OCI-M1 (cell line): Measurements from ENCODE around the gene NPC1.
"Not testable (repeated sequence)": the region's sequence is repeated elsewhere in the genome, so short reads cannot be mapped to it uniquely, and the experiment has no call there.

Experiments
- DNase-seq: peaks from one replicate; lab custom pipeline; 2025; lab: John Stamatoyannopoulos, UW

NPC1 gene

GRCh38 chr18:23586249-23587196 lies at the start of gene NPC1:
TSS of gene NPC1 (minus strand) at chr18:23586506. CDS start at chr18:23586343, 163 bp downstream.
- peak; percentile 96 for DNase-seq

DNA sequence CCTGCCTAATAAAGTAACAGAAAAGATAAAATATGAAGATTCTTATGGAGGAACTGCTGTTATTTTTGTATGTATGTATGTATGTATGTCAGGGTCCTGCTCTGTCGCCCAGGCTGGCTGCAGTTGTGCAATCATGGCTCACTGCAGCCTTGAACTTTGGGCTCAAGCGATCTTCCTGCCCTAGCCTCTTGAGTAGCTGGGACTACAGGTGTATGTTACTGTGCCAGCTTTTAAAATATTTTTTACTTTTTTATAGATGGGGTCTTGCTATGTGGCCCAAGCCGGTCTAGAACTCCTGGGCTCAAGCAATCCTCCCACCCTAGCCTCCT lies 49.7 kb upstream of the NPC1 start:
- no peak for DNase-seq

DNA sequence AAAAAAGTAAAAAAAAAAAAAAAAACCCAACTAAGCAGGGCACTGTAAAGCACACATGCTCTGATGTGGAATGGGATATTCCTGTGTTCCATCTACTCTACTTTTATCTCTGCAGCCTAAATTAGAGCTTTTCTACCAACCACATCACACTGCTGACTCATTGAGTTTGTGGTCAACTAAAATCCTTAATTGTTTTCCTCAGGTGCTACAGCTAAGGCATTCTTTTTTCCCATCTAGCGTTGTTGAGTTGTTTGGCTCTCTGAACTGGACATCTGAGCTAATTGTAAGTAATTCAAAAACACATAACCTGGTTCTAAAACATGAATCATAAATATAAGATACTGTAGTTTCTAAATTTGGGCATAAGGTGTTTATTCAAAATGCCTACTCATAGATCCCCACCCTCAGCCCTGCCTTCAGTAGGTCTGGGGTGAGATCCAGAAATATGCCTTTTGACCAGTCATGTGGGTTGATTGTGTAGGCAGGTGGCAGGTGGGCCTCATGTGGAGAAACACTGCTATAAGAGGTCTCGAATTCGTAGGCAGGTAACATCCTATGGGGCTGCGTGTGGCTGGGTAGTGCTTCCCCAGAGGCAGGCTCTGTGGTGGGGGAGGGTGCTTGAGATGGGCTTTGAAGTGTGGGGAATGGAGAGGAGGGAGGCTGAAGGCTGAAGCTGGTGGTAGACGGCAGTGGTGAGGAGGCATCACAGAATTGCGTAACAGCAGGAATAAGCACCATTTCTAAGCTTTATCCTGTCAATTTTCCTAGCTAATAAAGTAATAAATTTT lies 49.2 kb upstream of the NPC1 start:
- DNase-seq, result peak; percentile 36

GRCh38 chr18:23634692-23635091 lies 48.4 kb upstream of the NPC1 start:
- peak; percentile 41 for DNase-seq

- no peak for DNase-seq
Observed at GRCh38 chr18:23632615-23633014, 46.3 kb upstream of the NPC1 start.

- DNase-seq, result no peak
Observed at GRCh38 chr18:23631746-23632145, 45.4 kb upstream of the NPC1 start.

- no peak for DNase-seq
Observed at GRCh38 chr18:23631312-23631711, 45.0 kb upstream of the NPC1 start.

DNA sequence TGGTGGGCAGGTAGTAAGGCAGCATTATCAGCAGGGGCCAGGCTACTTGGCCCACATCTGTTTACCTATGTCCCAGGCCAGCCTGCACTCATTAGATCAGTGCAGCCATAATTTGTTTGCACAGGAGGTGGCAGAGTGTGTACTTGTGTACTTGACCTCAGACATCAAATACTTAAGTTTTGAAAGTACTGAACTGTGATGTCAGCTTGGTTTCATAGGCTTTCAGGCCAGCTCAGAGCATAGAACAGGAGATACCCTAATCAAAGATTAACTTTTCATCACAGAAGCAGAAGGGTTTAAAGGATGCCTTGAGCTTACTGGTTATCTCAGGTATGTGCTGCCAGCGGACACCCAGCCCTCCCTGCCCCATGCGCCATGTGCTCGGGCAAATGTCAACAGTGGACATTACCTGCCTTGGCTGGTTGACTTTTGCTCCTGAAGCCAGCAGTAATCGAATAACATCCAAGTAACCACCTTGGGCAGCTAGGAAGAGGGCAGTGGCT lies 43.2 kb upstream of the NPC1 start:
- DNase-seq, result no peak

DNA sequence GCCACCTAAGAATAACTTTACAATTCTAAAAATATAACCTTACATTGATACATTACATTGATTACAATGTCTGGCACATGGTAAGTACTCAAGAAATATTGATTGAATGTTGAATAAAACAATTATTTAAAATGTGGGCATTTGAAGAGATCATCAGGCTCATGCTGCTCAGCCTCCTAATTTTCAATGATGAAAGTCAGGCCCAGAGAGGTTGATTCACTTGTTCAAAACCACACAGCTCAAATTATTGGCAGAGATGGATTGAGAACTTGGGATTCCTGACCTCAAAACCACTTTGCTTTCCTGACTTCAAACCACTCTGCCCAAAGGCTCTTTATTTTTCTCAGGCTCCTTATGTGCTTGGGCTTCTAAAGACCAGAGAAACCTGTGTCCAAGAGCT lies 41.7 kb upstream of the NPC1 start:
- no peak for DNase-seq

- DNase-seq, result peak; percentile 66
Observed at GRCh38 chr18:23627321-23627720, 41.0 kb upstream of the NPC1 start.

DNA sequence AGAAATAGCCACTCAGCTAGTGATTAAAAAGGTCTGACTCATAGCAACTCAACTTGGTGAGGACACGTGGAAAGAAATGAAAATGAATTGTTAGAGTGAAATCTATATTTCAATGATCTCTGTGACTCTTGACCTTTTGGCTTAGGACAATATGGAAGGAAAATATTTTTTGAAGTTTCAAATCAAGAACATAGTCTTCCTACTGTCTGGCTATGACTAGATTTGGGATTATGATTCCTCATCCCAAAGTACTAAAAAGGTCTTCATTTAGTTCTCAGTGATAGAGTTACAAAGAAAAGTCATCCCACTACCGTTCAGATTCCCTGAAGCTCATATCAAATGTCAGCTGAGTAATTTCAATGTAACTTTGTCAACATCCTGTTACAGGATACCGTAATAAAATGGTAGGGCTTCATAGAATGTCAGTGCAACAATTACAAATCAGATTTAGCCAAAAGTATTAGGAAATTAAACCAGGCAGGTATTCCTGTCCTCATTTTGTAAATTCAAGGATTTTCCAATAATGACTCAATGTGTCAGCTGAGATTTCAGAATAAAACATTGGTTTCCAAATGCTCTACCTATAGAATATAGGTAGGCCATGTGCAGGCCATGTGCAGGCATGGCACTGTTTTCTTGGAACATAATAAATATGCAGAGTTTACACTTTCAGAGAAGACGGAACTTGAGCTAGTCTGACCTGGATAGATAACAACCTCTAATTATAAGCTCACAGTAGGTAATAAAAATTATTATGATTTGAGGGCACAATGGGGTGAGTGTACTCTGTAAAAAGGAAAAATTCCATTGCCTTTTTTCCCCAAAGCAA lies 40.4 kb upstream of the NPC1 start:
- DNase-seq, result peak; percentile 53

DNA sequence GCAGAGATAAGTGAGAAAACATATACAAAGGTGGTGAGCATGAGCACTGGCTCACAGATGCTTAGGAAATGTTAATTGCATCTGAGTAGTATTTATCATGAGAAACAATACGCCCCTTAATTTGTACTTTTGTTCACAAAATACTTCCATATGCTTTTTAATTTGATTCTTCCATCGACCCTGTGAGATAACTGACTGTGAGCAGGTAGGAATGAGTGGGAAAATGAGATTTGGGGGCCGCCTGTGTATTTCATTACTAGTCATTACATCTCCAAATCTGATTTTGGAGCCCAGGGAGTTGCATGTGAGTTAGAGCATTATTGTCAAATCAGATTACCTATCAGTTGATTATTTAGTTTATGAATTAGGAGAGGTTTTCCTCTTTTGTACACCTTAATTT lies 36.7 kb upstream of the NPC1 start:
- no peak for DNase-seq

- DNase-seq, result no peak
Observed at GRCh38 chr18:23619388-23619881, 33.1 kb upstream of the NPC1 start.

GRCh38 chr18:23618862-23619387 lies 32.6 kb upstream of the NPC1 start:
- DNase-seq, result no peak

DNA sequence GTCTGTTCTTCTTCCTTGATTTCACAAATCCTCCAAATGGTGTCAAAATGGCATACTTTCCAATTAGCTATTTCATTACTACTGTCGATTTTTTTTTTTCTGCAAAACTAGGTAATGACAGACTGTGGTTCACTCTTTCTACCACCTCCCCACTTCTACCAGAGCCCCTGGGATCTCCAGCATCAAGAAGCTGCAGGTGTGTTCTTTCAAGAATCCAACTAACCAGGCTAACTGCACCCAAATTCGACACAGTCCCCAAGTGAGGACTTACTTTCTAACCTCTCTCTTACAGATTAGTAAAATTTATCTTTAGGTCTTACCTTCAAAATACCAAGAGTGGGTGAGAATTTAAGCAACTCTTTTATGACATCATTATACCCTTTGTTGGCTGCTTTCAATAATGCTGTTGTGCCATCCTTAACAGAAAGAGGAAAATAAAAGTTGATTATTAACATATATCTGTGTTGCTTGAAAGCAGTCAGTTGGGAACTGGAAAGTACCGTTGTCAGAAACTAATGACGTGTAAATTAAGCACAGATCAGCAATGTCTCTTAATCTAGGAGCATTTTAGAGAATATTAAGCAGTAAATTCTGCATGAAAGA lies 31.2 kb upstream of the NPC1 start:
- no peak for DNase-seq

DNA sequence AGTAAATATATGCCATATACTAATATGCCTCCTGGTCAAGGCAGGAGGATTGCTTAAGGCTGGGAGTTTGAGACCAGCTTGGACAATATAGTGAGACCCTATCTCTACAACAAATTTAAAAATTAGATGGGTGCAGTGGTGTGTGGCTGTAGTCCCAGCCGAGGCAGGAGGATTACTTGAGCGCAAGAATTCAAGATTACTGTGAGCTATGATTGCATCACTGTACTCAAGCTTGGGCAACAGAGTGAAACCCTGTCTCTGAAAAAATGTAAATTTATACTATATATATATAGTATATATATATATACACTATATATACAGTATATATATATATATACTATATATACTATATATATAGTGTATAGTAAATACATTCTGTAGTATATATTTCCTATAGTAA lies 30.0 kb upstream of the NPC1 start:
- no peak for DNase-seq

- no peak for DNase-seq
Observed at GRCh38 chr18:23614891-23615290, 28.6 kb upstream of the NPC1 start.

GRCh38 chr18:23614413-23614812 lies 28.1 kb upstream of the NPC1 start:
- DNase-seq, result no peak

- DNase-seq, result not testable (repeated sequence)
Observed at GRCh38 chr18:23613091-23613475, 26.8 kb upstream of the NPC1 start.

GRCh38 chr18:23612434-23613090 lies 26.3 kb upstream of the NPC1 start:
- DNase-seq, result no peak
